IPS-NIHi7 (cell line): Measurements from ENCODE around the gene SLCO3A1.

Source experiments
- DNase-seq: peaks from one replicate; pipeline ENCODE4 v3.0.0; 2012; ENCODE audit warnings: mixed read lengths; ENCODE audit errors: extremely low spot score

Gene SLCO3A1

GRCh38 chr15:91853511-91853947, at the start of gene SLCO3A1:
Gene SLCO3A1 (plus strand): TSS chr15:91853708.
- DNase-seq, result peak; percentile 74

- no peak for DNase-seq
Measured at GRCh38 chr15:91807122-91807521, 46.4 kb upstream of the SLCO3A1 start.

GRCh38 chr15:91813924-91814323, 39.6 kb upstream of the SLCO3A1 start:
- no peak for DNase-seq

- no peak for DNase-seq
Measured at GRCh38 chr15:91816942-91817341, 36.6 kb upstream of the SLCO3A1 start.

- no peak for DNase-seq
Measured at GRCh38 chr15:91821458-91821857, 32.0 kb upstream of the SLCO3A1 start.

DNA sequence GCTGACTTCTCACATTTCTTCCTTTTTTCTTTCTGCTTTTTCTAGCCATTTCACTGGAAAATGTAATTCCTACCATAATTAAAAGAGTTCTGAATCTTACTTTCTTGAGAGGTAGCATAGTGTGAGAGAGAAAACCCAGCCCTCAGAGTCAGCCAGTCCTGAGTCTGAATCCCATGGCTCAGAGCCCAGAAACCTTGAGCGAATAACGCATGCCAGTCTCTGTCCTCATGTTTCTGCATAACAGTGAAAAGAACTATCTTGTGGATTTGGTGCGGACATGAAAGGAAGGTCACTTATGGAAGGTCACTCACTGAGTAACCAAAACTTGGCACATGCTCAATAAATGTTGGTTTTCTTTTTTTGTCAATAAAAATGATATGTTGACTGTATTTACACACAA, 29.3 kb upstream of the SLCO3A1 start:
- no peak for DNase-seq

GRCh38 chr15:91826443-91826842, 27.1 kb upstream of the SLCO3A1 start:
- no peak for DNase-seq

DNA sequence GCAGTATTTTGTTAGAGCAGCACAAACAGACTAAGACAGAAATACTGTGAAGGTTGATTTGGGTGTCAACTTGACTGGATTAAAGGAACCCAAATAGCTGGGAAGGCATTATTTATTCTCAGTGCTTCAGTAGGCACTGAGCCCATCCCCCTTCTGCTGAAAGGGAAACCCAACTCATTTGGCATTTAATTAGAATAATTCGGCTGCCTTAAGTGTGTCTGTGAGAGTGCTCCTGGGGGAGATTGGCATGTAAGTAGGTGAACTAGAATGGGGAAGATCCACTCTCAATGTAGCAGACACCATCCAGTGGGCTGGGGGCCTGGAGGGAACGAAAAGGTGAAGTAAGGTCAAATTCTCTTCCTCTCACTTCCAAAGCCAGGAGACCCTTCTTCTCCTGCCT, 20.5 kb upstream of the SLCO3A1 start:
- DNase-seq, result no peak

DNA sequence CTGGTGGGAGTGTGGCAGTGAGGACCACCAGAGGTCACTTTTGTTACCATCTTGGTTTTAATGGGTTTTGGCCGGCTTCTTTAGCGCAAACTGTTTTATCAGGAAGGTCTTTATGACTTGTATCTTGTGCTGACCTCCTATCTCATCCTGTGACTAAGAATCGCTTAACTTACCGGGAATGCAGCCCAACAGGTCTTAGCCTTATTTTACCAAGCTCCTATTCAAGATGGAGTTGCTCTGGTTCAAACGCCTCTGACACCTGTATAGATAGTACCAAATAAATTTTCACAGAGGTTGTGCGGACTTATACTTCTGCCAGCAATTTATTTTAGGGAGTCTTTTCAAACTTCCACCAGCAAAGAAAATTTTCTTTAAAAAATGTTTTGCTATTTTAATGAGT, 13.6 kb upstream of the SLCO3A1 start:
- no peak for DNase-seq

GRCh38 chr15:91841861-91842260, 11.6 kb upstream of the SLCO3A1 start:
- no peak for DNase-seq

- DNase-seq, result no peak
Measured at GRCh38 chr15:91844341-91844740, 9.2 kb upstream of the SLCO3A1 start.

GRCh38 chr15:91844928-91845327, 8.6 kb upstream of the SLCO3A1 start:
- no peak for DNase-seq

GRCh38 chr15:91845720-91846119, 7.8 kb upstream of the SLCO3A1 start:
- no peak for DNase-seq

GRCh38 chr15:91849180-91849579, 4.3 kb upstream of the SLCO3A1 start:
- no peak for DNase-seq

DNA sequence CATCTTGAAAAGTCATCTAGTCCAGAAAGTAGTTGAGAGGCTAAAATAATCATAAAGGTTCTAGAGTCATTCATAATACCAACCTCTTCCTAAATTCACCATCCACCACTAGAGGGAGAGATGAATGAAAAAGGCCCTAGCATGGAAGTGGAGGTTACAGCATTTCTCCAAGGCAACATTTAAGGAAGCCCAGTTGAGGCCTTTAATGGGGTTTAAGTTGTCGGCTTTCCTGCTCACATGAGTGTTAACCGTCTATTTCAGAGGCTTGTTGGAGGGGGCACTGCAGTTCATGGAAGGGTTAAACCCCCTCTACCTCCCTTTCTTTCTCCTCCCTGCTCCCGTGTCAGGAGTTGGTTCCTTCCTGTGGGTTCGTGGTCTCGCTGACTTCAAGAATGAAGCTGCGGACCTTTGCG, 3.8 kb upstream of the SLCO3A1 start:
- peak; percentile 40 for DNase-seq

DNA sequence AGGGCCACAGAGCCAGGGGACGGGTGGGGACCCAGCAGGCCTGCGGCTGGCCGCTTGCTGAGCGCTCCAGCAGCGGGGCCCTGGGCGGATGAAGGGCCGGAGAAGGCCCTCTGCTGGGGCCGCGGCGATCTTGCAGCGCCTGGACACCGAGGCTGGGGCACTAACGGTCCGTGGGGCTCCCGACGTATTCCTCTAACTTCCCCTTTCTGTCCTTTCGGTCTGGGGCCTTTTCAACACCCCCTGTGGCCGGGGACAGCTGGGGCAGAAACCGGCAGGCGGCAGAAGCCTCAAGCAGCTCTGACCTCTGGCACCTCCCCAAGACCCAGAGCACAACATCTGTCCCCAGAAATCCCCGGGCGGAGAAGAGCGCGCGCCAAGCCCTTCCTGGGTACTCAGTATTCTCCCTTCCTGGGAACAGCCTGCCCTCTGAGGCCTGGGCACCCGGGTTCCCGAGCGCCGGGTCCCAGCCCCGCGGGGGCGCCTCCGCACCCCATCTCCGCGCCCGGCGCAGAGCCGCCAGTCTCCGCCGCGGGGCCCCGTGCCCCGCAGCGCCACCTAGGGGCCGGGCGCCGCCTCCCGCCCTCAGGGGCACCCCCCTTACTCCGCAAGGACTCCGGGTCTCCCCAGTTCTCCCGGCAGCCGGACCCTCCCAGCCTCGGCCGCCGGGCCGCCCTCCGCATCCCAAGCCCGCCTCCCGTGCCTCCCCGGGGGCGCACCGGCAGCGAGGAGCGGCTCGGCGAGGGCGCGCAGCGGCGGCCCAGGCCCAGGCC, 582 bp upstream of the SLCO3A1 start:
- peak; percentile 76 for DNase-seq

- peak; percentile 49 for DNase-seq
Measured at GRCh38 chr15:91853948-91854638, 585 bp downstream of the SLCO3A1 start.

DNA sequence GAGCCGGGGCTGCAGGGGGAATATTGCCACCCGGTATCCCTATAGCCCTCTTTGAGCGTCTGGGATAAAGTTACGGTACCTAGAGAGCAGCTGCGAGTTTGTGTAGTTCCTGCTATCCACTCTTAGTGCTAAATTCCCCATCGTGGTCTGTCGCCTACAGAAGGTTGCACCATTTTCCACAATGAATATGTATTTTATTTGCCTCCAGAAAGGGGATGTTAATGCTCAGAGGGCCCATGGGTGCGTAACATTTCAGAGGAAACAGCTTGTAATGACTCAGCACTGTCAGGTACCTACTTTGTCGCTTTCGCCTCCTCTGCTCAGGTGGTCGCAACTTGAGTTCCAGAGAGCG, 1.1 kb downstream of the SLCO3A1 start:
- DNase-seq, result no peak

GRCh38 chr15:91855241-91855640, 1.7 kb downstream of the SLCO3A1 start:
- DNase-seq, result no peak

DNA sequence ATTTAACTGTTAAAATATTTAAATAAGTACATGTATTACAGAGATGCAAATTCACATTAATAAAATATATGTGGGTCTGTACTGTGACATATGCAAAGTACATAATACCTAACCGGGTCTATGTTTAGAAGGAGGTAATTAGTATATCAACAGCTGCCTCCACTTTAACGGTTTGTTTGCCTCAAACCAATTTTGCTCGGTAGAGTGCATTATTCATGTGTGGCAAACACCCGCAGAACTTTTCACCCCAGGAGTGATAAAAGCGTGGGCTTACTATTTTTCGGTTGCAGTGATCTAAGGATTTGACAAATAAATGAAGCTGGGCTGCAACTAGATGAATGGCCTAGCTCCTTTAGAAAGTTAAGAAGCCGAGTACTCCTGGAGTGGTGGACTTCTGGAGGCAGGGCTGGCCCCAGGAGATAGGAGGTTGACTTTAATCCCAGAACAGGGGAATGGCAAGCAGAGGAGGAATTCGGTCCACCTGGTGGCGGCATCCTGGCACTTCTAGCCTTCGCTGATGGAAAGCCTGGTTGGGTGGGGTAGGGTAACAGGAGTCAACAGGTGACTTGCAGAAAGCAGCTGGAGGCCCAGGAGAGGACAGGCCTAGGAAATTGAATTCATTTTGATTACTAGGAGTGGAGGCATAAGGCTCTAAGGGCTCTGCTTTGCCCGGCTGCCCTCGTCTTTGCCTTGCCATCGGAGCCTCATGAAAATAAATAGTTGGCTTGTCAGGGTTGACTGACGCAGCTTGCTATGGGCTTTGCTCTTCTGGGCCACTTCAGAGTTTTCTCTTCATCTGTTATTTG, 2.4 kb downstream of the SLCO3A1 start:
- DNase-seq, result peak; percentile 73

- DNase-seq, result no peak
Measured at GRCh38 chr15:91857224-91857585, 3.7 kb downstream of the SLCO3A1 start.

GRCh38 chr15:91857772-91858171, 4.3 kb downstream of the SLCO3A1 start:
- DNase-seq, result no peak

GRCh38 chr15:91860498-91860897, 7.0 kb downstream of the SLCO3A1 start:
- no peak for DNase-seq
